ENCODE results near the gene TECR. TPM values are rescaled to one million over a fixed set of nuclear protein-coding genes. Genes with fewer than 3 reads are reported as not detected.

The TECR gene
- total and polyA plus RNA-seq, 2 of the 4 experiments (the other 2 are of a cell fraction) = 46.2 to 81.2 TPM

DNA sequence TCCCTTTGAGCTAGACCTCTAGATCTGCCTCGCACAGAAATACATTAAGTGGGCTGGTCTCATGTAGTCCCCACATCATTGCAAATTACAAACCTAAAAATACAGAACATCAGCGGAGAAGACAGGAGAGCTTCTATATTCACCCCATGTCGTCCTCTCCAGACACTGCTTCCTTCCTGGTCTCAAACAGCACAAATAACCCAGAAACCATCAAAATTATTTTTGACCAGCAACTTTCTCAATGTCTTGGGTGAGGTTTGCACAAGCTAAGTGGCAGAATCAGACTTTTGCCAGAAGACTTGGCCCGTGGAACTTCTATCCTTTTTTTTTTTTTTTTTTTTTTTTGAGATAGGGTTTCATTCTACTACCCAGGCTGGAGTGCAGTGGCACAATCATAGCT is 81.7 kb downstream of the TECR start:
- H3K27me3 ChIP-seq (ENCODE audit: control insufficient read depth, insufficient read depth, low read length) = no peaks in the 10 kb centered on the region
- no peak for DNase-seq
- H3K79me1 ChIP-seq (ENCODE audit: low read depth in 1 of 2, low read length in 2 of 2) = no peaks in the 10 kb centered on the region
- no peak overlapping the region for H4K5ac ChIP-seq (ENCODE audit: low read depth, low read length)
- no TSS peak for BruUV-seq (replicated peaks)
- no peaks in the 10 kb centered on the region for H4K20me1 ChIP-seq (ENCODE audit: insufficient read depth, low read length)
- H3K9me3 ChIP-seq (ENCODE audit: control insufficient read depth, insufficient read depth, low read length) = 0 out of 2 replicates have a peak, but pooled peaks cover 1% of the 10 kb centered on the region
- in situ Hi-C loops (cut with MboI; ENCODE audit: low sequenced_read_pairs) = no loop called here
- H3K23ac ChIP-seq (ENCODE audit: low read depth, low read length) = no peak overlapping the region
- H2AFZ ChIP-seq (replicated peaks; ENCODE audit: low read length, poor library complexity) = no peak overlapping the region
- H3K4ac ChIP-seq (ENCODE audit: low read depth, low read length) = no peak overlapping the region
- no peak for ATAC-seq (ENCODE audit: low read depth)
- H3K27ac ChIP-seq (ENCODE audit: insufficient read depth, low read length) = no peak overlapping the region
- no peak overlapping the region for H3K18ac ChIP-seq (ENCODE audit: low read depth, low read length)
- H2AK9ac ChIP-seq (replicated peaks; ENCODE audit: low read depth, low read length, poor library complexity) = no peak overlapping the region
- H2BK15ac ChIP-seq (ENCODE audit: low read depth, low read length) = no peak overlapping the region
- H3K4me2 ChIP-seq (ENCODE audit: low read depth, low read length) = no peak overlapping the region
- ChIA-PET CTCF (no interaction called here), POLR2A (ENCODE audit: unreplicated experiment) (interaction anchor here (0.6 kb wide), 1 partner anchor 1470 kb away, joined by 10 read pairs; no protein-coding TSS in a partner anchor)
- no peak overlapping the region for H3K14ac ChIP-seq (replicated peaks; ENCODE audit: low read depth, low read length)
- intact Hi-C loops (cut with micrococcal nuclease) = no loop called here
- no peaks in the 10 kb centered on the region for H3K36me3 ChIP-seq (ENCODE audit: control insufficient read depth, insufficient read depth, low read length)
- no peak overlapping the region for H3K9ac ChIP-seq (ENCODE audit: low read depth, low read length)
- H3K4me1 ChIP-seq (ENCODE audit: control insufficient read depth, insufficient read depth, low read length) = no peaks in the 10 kb centered on the region
- H4K91ac ChIP-seq (ENCODE audit: insufficient read depth, low read depth, low read length) = no peak overlapping the region
- WGBS, 2 experiments (ENCODE audit: extremely low coverage in 2 of 2, insufficient read length in 1 of 2) = no CpG with 5 or more reads among the region's 4 CpGs
- no peak overlapping the region for H2BK20ac ChIP-seq (ENCODE audit: low read depth, low read length)
- no peak overlapping the region for H4K8ac ChIP-seq (ENCODE audit: low read depth in 2 of 2, low read length in 2 of 2)
- no peak overlapping the region for H2BK5ac ChIP-seq (ENCODE audit: low read depth, low read length, poor library complexity, severe bottlenecking)
- no peak overlapping the region for H3K4me3 ChIP-seq (ENCODE audit: insufficient read depth, low read depth, low read length)
- no peak overlapping the region for H2AK5ac ChIP-seq (ENCODE audit: low read depth, low read length)
- no peak overlapping the region for H2BK120ac ChIP-seq (ENCODE audit: low read depth, low read length)
- dilution Hi-C loops (cut with HindIII; ENCODE audit: low sequenced_read_pairs, unreplicated experiment) = no loop called here
- TF ChIP-seq CEBPB (IDR thresholded peaks at IDR 0.05; ENCODE audit: low read depth, low read length) = no peak
- no peak for TF ChIP-seq RFX5 (IDR thresholded peaks at IDR 0.05; ENCODE audit: low read depth, low read length)
- no peak for TF ChIP-seq MAZ (IDR thresholded peaks at IDR 0.05; ENCODE audit: borderline replicate concordance, low read depth, low read length)
- TF ChIP-seq POLR2A (IDR thresholded peaks at IDR 0.05; ENCODE audit: low read depth, low read length) = no peak
- TF ChIP-seq, protein P1, sequence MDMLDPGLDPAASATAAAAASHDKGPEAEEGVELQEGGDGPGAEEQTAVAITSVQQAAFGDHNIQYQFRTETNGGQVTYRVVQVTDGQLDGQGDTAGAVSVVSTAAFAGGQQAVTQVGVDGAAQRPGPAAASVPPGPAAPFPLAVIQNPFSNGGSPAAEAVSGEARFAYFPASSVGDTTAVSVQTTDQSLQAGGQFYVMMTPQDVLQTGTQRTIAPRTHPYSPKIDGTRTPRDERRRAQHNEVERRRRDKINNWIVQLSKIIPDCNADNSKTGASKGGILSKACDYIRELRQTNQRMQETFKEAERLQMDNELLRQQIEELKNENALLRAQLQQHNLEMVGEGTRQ (IDR thresholded peaks at IDR 0.05; ENCODE audit: low read depth, low read length) = no peak
- no peak for TF ChIP-seq CHD1 (IDR thresholded peaks at IDR 0.05; ENCODE audit: low read depth, low read length)
- no peak for TF ChIP-seq SMC3 (IDR thresholded peaks at IDR 0.05; ENCODE audit: low read depth, low read length)
- no peak for TF ChIP-seq FOS (IDR thresholded peaks at IDR 0.05; ENCODE audit: low read depth, low read length)
- no peak for TF ChIP-seq BHLHE40 (IDR thresholded peaks at IDR 0.05; ENCODE audit: low read depth, low read length)
- TF ChIP-seq, protein P2, sequence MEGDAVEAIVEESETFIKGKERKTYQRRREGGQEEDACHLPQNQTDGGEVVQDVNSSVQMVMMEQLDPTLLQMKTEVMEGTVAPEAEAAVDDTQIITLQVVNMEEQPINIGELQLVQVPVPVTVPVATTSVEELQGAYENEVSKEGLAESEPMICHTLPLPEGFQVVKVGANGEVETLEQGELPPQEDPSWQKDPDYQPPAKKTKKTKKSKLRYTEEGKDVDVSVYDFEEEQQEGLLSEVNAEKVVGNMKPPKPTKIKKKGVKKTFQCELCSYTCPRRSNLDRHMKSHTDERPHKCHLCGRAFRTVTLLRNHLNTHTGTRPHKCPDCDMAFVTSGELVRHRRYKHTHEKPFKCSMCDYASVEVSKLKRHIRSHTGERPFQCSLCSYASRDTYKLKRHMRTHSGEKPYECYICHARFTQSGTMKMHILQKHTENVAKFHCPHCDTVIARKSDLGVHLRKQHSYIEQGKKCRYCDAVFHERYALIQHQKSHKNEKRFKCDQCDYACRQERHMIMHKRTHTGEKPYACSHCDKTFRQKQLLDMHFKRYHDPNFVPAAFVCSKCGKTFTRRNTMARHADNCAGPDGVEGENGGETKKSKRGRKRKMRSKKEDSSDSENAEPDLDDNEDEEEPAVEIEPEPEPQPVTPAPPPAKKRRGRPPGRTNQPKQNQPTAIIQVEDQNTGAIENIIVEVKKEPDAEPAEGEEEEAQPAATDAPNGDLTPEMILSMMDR (conservative IDR thresholded peaks at IDR 0.05; ENCODE audit: low read depth, low read length) = no peak
- TF ChIP-seq MAFK (IDR thresholded peaks at IDR 0.05; ENCODE audit: low read depth, low read length) = no peak
- TF ChIP-seq, protein P3, sequence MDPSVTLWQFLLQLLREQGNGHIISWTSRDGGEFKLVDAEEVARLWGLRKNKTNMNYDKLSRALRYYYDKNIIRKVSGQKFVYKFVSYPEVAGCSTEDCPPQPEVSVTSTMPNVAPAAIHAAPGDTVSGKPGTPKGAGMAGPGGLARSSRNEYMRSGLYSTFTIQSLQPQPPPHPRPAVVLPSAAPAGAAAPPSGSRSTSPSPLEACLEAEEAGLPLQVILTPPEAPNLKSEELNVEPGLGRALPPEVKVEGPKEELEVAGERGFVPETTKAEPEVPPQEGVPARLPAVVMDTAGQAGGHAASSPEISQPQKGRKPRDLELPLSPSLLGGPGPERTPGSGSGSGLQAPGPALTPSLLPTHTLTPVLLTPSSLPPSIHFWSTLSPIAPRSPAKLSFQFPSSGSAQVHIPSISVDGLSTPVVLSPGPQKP (IDR thresholded peaks at IDR 0.05; ENCODE audit: borderline replicate concordance, low read depth, low read length) = no peak
- TF ChIP-seq MXI1 (IDR thresholded peaks at IDR 0.05; ENCODE audit: borderline replicate concordance, low read depth, low read length) = no peak
- no peak for TF ChIP-seq RAD21 (IDR thresholded peaks at IDR 0.05; ENCODE audit: low read length)
- H3K56ac ChIP-seq (ENCODE audit: extremely low read depth, insufficient read depth, low read length) = no peak overlapping the region
- no peaks in the 10 kb centered on the region for H3K9me1 ChIP-seq (ENCODE audit: insufficient read depth, low read length)

Data from IMR-90 (cell line).